Fibroblast of peridontal ligament (primary cell): ENCODE data around the gene RBMY1A1.
"Not testable (repeated sequence)": the region's sequence is repeated elsewhere in the genome, so short reads cannot be mapped to it uniquely, and the experiment has no call there.

ENCODE experiments used
- DNase-seq: peaks from one replicate; pipeline ENCODE4 v3.0.0-alpha.2; 2010; ENCODE audit errors: extremely low read depth

Gene RBMY1A1

GRCh38 chrY:21534579-21534978 is at the start of gene RBMY1A1:
Gene RBMY1A1 (plus strand): TSS chrY:21534879. CDS start chrY:21536892, 2,013 bp downstream.
- not testable (repeated sequence) for DNase-seq

- DNase-seq, result not testable (repeated sequence)
Measured at GRCh38 chrY:21511038-21511437, 23.6 kb upstream of the RBMY1A1 start, which contains the start of gene RBMY1B. Gene RBMY1B (plus strand): TSS chrY:21511338. CDS start chrY:21513351, 2,013 bp downstream.

- DNase-seq, result not testable (repeated sequence)
Measured at GRCh38 chrY:21559316-21559984, 24.8 kb downstream of the RBMY1A1 start.

GRCh38 chrY:21585449-21585848 is 50.8 kb downstream of the RBMY1A1 start:
- no peak for DNase-seq

GRCh38 chrY:21586454-21586853 is 51.8 kb downstream of the RBMY1A1 start:
- DNase-seq, result not testable (repeated sequence)

GRCh38 chrY:21592059-21592458 is 57.4 kb downstream of the RBMY1A1 start:
- no peak for DNase-seq

- not testable (repeated sequence) for DNase-seq
Measured at GRCh38 chrY:21596287-21596686, 61.6 kb downstream of the RBMY1A1 start.
